Glomerular visceral epithelial cell (primary cell): ENCODE data around the gene SOWAHD.
A peak's percentile ranks its signal among the peaks of the same experiment; 100 is the strongest.
"Not testable (repeated sequence)": the region's sequence is repeated elsewhere in the genome, so short reads cannot be mapped to it uniquely, and the experiment has no call there.

Experiments used
- DNase-seq: peaks from one replicate; pipeline ENCODE4 v3.0.0-alpha.2; 2016; ENCODE audit errors: extremely low spot score

The SOWAHD gene

GRCh38 chrX:119758731-119759247, 401 bp downstream of the SOWAHD start:
- DNase-seq = no peak

- DNase-seq = no peak
Measured at GRCh38 chrX:119759248-119759766, 919 bp downstream of the SOWAHD start.

DNA sequence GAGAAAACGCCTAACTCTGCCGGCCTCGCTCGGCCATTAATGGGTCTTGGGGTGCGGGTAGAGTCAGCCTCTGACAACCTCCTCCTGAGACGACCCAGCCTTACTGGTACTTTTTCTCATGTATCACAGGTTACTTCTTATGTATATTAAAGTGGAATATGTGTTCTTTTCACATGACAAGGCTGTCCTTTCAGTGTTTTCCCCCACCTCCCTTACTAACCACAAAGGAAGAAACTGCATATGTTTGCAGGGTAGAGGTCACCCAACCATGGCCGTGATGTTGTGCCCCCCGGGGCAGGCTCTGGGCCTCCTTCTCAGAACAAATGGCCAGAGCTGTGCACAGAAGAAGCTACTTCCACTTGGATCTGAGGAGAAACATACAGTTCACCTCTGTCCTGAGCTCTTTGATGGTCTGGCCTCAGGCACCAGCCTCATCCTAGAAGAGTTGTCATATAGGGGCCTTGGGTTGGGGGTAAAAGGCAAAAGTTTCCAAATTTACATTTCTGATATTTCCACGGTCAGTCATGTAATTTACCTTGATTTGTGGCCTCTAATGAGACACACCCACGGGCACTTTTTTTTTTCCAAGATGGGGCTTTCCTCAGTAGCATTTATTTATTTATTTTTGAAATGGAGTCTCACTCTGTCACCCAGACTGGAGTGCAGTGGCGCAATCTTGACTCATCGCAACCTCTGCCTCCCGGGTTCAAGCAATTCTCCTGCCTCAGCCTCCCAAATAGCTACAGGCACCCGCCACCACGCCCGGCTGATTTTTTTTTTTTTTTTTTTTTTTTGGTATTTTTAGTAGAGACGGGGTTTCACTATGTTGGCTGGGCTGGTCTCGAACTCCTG, 1.9 kb downstream of the SOWAHD start:
- no peak for DNase-seq

GRCh38 chrX:119762718-119763117, 4.3 kb downstream of the SOWAHD start:
- DNase-seq = peak; percentile 69

DNA sequence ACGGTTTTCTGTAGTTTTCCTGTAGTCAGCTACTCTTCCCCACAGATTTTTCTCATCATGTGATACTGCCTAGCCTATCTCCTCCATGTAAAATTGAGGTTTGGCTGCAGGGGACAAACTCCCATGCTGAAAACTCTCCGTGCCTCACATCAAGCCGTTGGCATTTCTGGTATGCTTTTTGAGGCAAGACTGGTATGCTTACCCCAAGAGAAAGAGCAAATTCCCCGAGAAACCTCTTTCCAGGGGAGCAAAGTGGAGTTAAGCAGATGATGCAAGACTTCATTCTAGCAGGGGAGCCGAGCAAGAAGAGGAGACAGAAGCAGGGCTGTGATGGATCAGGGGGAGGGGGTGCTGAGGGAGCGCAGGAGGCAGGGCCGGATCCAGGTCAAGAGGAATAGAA, 4.8 kb downstream of the SOWAHD start:
- DNase-seq = peak; percentile 88

DNA sequence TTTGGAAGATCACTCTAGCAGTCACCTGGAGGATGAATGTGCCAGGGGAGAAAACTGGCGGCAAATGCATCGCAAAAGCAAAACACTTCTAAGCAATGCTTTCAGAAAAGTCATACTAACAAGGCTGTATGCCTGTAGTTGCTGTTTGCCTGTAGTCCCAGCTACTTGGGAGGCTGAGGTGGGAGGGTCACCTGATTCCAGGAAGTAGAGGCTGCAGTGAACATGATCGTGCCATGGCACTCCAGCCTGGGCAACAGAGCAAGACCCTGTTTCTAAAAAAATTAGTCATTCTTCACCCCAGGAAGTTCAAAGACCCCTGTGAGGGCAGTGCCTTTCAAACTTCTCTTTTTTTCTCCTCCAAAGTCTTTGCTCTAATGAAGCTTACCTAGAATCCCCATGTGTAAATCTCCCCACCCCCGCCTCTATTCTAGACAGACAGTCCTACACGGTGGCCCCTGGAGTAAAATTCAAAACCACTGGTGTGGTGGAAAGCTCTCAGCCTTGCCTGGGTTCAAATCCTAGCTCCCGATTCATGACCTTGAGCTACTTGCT, 5.5 kb downstream of the SOWAHD start:
- no peak for DNase-seq

DNA sequence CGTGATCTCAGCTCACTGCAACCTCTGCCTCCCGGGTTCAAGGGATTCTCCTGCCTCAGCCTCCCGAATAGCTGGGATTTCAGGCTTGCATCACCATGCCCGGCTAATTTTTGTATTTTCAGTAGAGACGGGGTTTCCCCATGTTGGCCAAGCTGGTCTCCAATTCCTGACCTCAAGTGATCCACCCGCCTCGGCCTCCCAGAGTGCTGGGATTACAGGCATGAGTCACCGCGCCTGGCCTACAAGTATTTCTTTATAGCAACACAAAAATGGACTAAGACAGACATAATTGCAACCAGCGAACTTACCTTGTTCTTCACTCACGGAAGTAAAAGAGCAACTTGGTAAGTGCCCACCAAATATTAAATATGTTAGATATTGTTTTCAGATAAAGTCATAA, 10.0 kb downstream of the SOWAHD start:
- DNase-seq = peak; percentile 66

GRCh38 chrX:119769388-119769787, 11.0 kb downstream of the SOWAHD start:
- DNase-seq = not testable (repeated sequence)

GRCh38 chrX:119775517-119776238, 17.3 kb downstream of the SOWAHD start:
- no peak for DNase-seq

- DNase-seq = no peak
Measured at GRCh38 chrX:119778829-119779228, 20.4 kb downstream of the SOWAHD start.

- DNase-seq = no peak
Measured at GRCh38 chrX:119783026-119783425, 24.6 kb downstream of the SOWAHD start.

DNA sequence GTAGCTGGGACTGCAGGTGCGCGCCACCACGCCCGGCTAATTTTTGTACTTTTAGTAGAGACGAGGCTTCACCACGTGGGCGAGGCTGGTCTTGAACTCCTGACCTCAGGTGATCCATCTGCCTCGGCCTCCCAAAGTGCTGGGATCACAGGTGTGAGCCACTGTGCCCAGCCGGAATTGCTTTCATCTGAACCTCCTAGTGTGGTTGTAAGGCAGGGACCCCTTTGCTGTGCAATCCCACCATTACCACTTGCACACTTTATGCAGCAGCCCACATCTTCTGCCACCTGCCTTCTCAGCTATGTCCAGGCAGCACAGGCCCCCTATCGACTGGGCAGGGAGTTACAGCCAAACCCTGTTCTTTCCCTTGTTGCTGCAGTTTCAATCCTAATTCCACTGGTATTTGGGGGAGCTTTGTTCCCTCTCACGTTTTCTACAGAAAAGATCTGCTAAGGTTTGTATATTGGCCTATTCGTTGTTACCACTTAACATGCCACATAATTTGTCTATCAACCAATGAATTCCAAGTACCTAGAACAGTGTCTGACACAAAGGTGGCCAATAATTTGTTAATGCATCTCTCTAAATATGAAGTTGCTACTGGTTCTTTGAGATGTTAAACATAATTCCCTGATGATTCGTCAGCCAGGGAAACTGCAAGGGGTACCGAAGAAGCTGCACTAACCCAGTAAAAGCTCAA, 26.5 kb downstream of the SOWAHD start:
- DNase-seq = peak; percentile 35

DNA sequence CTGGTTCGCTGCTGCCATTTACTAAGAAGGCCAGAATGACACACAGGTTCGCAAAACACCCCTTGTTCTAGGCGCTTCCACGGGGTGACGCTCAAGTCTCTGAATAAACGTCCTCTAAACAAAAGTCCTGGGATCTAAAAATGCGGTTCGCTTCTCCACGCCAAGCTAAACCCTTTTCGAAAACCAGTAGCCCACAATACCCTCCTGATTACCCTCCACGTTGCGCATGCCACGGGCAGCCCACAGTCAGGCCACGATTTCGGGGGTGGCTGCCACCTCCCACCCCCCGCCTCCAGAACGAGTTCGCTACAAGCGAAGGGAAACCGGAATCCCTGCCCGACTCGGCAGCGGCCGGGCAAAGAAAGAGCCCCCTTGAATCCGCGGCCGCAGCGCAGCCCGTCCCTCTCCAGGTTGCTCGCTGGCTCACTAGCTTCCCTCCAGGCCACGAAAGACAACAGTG, 32.6 kb downstream of the SOWAHD start:
- DNase-seq = peak; percentile 17

GRCh38 chrX:119791437-119792231, 33.2 kb downstream of the SOWAHD start, which contains the start of gene RPL39:
Gene RPL39 (minus strand): TSS chrX:119791630. CDS start chrX:119791576, 54 bp downstream.
- peak; percentile 85 for DNase-seq

- no peak for DNase-seq
Measured at GRCh38 chrX:119801253-119802221, 43.1 kb downstream of the SOWAHD start.

- no peak for DNase-seq
Measured at GRCh38 chrX:119802546-119802945, 44.2 kb downstream of the SOWAHD start.

DNA sequence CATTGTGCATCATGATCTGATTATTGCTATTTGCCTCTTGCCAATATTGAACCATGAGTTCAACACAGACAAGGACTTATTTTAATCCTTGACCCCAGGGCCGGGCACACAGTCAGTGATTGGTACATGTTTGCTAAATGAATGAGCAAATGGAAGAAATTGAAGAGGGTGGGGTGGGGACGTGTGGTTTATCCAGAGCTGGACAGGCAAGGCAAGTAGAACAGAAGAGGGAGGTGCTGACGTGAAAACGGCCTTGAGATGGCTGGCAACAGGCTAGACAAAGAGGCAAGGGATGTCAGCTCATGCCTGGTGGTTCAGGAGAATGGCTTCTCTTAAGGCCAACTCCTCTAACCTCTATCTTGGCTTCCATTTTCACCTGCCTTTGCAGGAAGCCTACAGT, 50.1 kb downstream of the SOWAHD start:
- DNase-seq = not testable (repeated sequence)

- no peak for DNase-seq
Measured at GRCh38 chrX:119809185-119809666, 50.8 kb downstream of the SOWAHD start.
